ENCODE data around the gene BOLA2B.
"Not testable (repeated sequence)": the region's sequence is repeated elsewhere in the genome, so short reads cannot be mapped to it uniquely, and the experiment has no call there.

BOLA2B gene

GRCh38 chr16:30193615-30194014 lies at the start of gene BOLA2B, which contains the start of gene SLX1A:
Gene BOLA2B (minus strand): TSS chr16:30193666. CDS start chr16:30193595, 71 bp downstream.
Gene SLX1A (plus strand): TSS chr16:30193875. CDS start chr16:30194085, 210 bp downstream.
- DNase-seq; intact Hi-C loops (cut with DNase I): not testable (repeated sequence)

- DNase-seq, result peak in 4 of 10 donors; percentile 9 to 25 (median 12)
Measured at GRCh38 chr16:30217082-30217481, 23.6 kb upstream of the BOLA2B start.

GRCh38 chr16:30211414-30211813 lies 17.9 kb upstream of the BOLA2B start:
- intact Hi-C loops (cut with DNase I); DNase-seq: not testable (repeated sequence)

More at GRCh38 chr16:30217082-30217481, 23.6 kb upstream of the BOLA2B start:
- intact Hi-C loops (cut with DNase I), result not testable (repeated sequence)

GRCh38 chr16:30209032-30209431 lies 15.6 kb upstream of the BOLA2B start:
- intact Hi-C loops (cut with DNase I), result not testable (repeated sequence)
- peak in 2 of 10 donors; percentile 14 to 30 for DNase-seq

DNA sequence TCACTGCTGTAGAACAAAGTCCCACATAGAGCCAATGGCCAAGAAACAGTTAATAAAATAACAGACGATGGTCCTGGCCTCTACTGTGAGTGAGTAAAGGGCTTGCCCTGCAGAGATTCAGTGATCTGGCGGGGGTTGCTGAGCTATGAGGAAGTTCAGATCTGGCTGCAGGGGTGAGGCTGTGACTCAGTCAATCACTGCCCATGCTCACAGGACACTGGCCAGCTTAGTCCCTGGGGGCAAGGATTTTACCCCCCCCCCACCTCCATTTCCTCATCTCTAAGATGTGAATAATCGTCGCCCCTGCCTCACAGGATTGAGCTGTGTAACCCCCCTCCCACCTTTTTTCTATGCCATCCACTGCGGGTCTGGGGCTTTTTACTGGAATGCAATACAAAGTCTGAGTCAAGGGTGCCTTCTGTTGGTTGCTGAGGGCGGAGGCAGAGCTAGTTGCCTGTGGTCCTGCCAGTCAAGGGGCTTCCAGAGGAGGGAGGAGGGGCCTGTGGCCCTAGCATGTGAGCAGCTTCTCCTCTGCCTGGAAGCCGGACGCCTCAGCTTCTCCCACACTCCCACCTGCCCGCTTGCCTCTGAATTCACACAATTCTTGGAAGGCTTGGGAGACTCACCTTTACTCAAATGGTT lies 13.7 kb upstream of the BOLA2B start:
- intact Hi-C loops (cut with DNase I); DNase-seq: not testable (repeated sequence)

- intact Hi-C loops (cut with DNase I); DNase-seq: not testable (repeated sequence)
Measured at GRCh38 chr16:30206252-30206651, 12.8 kb upstream of the BOLA2B start.

DNA sequence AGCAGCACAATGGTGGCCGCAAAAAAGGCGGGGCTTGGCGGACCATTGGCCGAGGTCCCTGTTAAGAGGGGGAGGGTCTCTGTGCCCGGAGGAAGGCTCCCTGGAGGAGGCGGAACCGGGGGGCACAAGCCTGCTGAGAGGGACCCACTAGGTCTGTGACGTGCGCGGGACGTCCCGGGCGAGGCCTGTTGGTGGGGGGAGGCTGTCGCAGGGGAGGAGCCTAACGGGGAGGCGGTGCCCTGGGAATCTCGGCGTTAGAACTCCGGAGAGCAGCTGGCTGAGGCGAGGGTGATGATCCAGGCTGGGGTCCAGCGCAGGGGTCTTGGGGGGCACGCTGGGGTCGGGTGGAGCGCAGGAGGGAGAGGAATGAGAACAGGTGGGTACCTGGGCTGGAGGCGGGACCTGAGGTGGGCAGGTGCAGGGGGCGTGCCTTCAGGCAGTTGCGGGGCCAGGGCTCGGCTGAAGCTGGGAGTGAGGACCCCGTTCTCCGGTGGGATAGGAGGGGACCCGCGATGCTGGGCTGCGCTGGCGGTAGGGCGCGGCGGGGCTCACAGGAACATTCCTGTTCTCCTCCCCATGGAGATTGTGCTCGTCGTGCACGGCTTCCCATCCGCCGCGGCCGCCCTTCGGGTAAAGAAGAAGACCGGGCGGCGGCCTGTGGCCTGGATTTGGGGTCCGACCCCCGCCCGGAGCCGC lies 12.2 kb upstream of the BOLA2B start:
- DNase-seq, result peak in 5 of 10 donors; percentile 3 to 75 (median 38)
- intact Hi-C loops (cut with DNase I), result not testable (repeated sequence)

DNA sequence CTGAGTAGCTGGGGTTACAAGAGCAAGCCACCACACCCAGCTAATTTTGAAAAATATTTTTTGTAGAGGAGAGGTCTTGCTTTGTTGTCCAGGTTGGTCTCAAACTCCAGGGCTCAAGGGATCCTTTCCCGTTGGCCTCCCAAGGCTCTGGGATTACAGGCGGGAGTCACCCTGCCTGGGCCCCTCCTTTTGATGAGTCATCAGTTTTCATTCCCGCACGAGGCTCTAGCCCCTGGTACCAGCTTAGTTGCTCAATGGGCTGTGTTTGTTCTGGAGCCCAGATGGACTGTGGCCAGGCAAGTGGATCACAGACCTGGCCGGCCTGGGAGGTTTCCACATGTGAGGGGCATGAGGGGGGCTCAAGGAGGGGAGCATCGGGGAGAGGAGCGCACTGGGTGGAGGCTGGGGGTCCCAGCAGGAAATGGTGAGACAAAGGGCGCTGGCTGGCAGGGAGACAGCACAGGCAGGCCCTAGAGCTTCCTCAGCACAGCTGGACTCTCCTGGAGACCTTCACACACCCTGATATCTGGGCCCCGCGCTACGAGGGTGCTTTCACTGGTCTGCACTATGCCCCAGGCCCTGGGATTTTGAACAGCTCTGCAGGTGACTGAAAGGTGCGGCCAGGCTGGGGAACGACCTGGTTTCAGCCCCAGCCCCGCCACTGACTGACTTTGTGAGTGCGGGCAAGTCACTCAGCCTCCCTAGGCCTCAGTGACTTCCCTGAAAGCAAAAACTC lies 6.3 kb upstream of the BOLA2B start:
- intact Hi-C loops (cut with DNase I); DNase-seq: not testable (repeated sequence)

- intact Hi-C loops (cut with DNase I), result not testable (repeated sequence)
Measured at GRCh38 chr16:30199049-30199448, 5.6 kb upstream of the BOLA2B start, which contains the start of gene SULT1A3. Gene SULT1A3 (plus strand): TSS chr16:30199255. CDS start chr16:30200729, 1,474 bp downstream.

GRCh38 chr16:30197001-30197400 lies 3.5 kb upstream of the BOLA2B start:
- peak in 3 of 10 donors; percentile 5 to 14 (median 7) for DNase-seq
- intact Hi-C loops (cut with DNase I), result not testable (repeated sequence)

More at GRCh38 chr16:30199049-30199448, 5.6 kb upstream of the BOLA2B start, which contains the start of gene SULT1A3:
- not testable (repeated sequence) for DNase-seq

DNA sequence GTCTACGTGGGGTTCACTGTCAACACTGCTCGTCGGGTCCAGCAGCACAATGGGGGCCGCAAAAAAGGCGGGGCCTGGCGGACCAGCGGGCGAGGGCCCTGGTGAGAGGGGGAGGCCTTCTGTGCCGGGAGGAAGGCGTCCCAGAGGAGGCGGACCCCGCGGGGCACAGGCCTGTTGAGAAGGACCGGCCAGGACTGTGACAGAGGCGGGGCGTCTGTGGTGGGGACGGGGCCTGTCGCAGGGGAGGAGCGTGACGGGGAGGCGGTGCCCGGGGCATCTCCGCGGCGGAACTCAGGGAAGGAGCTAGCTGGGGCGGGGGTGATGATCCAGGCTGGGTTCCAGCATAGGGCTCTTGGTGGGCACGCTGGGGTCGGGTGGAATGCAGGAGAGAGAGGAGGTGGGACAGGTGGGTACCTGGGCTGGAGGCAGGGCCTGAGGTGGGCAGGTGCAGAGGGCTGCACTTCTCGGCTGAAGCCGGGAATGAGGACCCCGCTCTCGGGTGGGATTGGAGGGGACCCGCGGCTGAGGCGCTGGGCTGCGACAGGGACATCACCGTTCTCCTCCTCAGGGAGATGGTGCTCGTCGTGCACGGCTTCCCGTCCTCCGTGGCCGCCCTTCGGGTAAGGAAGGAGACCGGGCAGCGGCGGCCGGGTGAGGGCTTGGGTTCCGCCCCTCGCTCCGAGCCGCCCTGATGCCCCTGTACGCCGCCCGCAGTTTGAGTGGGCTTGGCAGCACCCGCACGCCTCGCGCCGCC lies 883 bp upstream of the BOLA2B start:
- DNase-seq, result peak in 3 of 10 donors; percentile 59 to 89 (median 81)
- intact Hi-C loops (cut with DNase I), result not testable (repeated sequence)

DNA sequence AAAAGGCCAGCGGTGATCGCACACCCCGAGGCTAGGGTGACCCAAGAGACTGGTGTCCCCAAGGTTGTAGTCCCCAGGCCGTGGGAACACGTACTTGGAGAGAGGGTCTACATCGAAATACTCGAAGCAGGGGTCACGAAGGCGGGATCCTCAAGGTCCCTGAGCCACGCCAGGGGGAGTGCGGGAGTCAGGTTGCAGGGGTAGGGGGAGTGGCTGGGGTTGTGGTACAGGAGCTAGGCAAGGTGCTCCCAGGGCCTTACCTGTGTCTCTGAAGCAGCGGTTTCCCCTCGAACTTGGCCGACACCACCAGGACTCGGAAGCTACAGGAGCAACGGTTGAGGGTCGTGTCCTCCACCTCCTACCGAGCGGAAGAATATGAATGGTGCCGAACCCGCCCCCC lies 368 bp downstream of the BOLA2B start:
- intact Hi-C loops (cut with DNase I); DNase-seq: not testable (repeated sequence)

DNA sequence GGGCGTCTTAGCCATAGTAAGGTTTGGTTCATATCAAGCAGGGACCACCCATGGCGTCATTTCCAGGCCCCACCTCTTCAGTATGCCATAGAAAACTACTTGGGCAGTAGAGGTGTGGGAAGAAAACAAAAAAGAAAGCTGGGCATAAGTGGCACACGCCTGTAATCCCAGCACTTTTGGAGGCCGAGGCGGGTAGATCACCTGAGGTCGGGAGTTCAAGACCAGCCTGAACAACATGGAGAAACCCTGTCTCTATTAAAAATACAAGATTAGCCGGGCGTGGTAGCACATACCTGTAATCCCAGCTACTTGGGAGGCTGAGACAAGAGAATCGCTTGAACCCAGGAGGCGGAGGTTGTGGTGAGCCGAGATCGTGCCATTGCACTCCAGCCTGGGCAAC lies 2.3 kb downstream of the BOLA2B start:
- intact Hi-C loops (cut with DNase I), result not testable (repeated sequence)
- DNase-seq, result peak in 2 of 10 donors; percentile 2 to 10

DNA sequence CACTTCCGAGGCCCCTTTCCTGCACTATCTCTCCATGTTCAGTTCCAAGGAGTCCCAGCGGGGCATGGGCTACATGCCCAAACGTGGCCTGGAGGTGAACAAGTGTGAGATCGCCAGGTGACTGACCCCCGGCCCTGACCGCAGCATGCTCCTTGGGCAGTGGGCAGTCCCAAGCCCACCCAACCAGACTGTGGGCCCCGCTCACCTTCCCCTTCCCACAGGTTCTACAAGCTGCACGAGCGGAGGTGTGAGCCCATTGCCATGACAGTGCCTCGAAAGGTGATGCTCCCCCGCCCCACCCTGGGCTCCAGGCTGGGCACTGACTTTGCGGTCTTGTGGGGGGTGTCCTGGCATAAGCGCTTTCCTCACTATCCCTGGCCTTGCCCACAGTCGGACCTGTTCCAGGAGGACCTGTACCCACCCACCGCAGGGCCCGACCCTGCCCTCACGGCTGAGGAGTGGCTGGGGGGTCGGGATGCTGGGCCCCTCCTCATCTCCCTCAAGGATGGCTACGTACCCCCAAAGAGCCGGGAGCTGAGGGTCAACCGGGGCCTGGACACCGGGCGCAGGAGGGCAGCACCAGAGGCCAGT lies 5.4 kb downstream of the BOLA2B start:
- intact Hi-C loops (cut with DNase I), result no loop called here
- peak in 3 of 10 donors; percentile 52 to 80 (median 79) for DNase-seq

DNA sequence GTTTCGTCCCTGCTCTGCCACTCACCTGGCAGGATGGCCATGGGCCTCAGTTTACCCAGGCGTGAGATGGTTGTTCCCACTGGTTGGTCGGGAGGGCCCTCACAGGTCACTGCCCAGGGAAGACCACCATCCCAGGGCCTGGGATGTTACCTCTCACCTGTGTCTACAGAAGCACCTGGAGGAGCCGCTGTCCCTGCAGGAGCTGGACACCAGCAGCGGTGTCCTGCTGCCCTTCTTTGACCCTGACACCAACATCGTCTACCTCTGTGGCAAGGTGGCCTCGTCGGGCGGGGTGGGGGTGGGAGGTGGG lies 6.0 kb downstream of the BOLA2B start:
- intact Hi-C loops (cut with DNase I), result no loop called here

DNA sequence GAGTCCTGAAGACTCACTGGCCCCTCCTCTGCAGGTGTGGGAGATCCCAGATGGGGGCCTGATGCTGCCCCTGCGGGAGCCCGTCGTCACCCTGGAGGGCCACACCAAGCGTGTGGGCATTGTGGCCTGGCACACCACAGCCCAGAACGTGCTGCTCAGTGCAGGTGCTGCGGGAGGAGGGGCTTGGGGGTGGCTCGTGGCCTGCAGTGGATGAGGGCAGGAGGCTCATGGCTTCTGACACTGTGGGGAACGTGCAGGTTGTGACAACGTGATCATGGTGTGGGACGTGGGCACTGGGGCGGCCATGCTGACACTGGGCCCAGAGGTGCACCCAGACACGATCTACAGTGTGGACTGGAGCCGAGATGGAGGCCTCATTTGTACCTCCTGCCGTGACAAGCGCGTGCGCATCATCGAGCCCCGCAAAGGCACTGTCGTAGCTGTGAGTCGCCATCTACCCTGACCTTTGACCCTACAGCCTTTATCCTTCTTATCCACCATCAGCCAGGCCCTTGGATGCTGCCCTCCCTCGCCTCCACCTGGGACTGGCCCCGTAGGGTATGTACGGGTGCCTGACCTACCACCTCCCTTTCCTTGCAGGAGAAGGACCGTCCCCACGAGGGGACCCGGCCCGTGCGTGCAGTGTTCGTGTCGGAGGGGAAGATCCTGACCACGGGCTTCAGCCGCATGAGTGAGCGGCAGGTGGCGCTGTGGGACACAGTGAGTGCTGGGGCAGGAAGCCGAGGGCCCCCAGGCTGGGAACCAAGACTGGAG lies 6.5 kb downstream of the BOLA2B start:
- intact Hi-C loops (cut with DNase I), result no loop called here

More for the DNA sequence above, 6.0 kb downstream of the BOLA2B start:
- DNase-seq, result no peak

GRCh38 chr16:30186444-30186781 lies 7.1 kb downstream of the BOLA2B start:
- no peak for DNase-seq
- intact Hi-C loops (cut with DNase I), result no loop called here

More for the DNA sequence above, 6.5 kb downstream of the BOLA2B start:
- DNase-seq, result peak in 9 of 10 donors; percentile 15 to 89 (median 58)

- DNase-seq, result peak in 7 of 10 donors; percentile 33 to 87 (median 42)
- intact Hi-C loops (cut with DNase I), result no loop called here
Measured at GRCh38 chr16:30185683-30186421, 7.6 kb downstream of the BOLA2B start.
